ENCODE measurements around the gene GRIN2C.

Gene GRIN2C

GRCh38 chr17:74814453-74814852 is 45.2 kb downstream of the GRIN2C start:
- H3K27ac ChIP-seq, result no peak overlapping the region
- TF ChIP-seq ZFX (IDR thresholded peaks at IDR 0.05) (no peak), CTCF (conservative IDR thresholded peaks at IDR 0.05) (no peak)

- no peak overlapping the region for H3K27ac ChIP-seq
- TF ChIP-seq CTCF (conservative IDR thresholded peaks at IDR 0.05) (no peak), ZFX (IDR thresholded peaks at IDR 0.05) (no peak)
Measured at GRCh38 chr17:74812109-74813009, 47.3 kb downstream of the GRIN2C start.

- TF ChIP-seq CTCF (conservative IDR thresholded peaks at IDR 0.05), result no peak
- no peak for TF ChIP-seq ZFX (IDR thresholded peaks at IDR 0.05)
- no peak overlapping the region for H3K27ac ChIP-seq
Measured at GRCh38 chr17:74810699-74811485, 48.8 kb downstream of the GRIN2C start.

GRCh38 chr17:74808714-74809430 is 50.8 kb downstream of the GRIN2C start:
- TF ChIP-seq ZFX (IDR thresholded peaks at IDR 0.05) (no peak), CTCF (conservative IDR thresholded peaks at IDR 0.05) (no peak)
- H3K27ac ChIP-seq, result no peak overlapping the region

- no peak overlapping the region for H3K27ac ChIP-seq
- TF ChIP-seq ZFX (IDR thresholded peaks at IDR 0.05) (no peak), CTCF (conservative IDR thresholded peaks at IDR 0.05) (no peak)
Measured at GRCh38 chr17:74807925-74808324, 51.8 kb downstream of the GRIN2C start.

GRCh38 chr17:74807441-74807840 is 52.2 kb downstream of the GRIN2C start:
- H3K27ac ChIP-seq, result no peak overlapping the region

More at GRCh38 chr17:74807441-74807840, 52.2 kb downstream of the GRIN2C start:
- TF ChIP-seq ZFX (IDR thresholded peaks at IDR 0.05) (no peak), CTCF (conservative IDR thresholded peaks at IDR 0.05) (no peak)

Data from C4-2B (cell line).